ENCODE results near the gene SEC31B. TPM values are rescaled to one million over a fixed set of nuclear protein-coding genes. Genes with fewer than 3 reads are reported as not detected.

SEC31B gene
- total RNA-seq, 4 donors from 2014 or later, result 2.6 to 11.3 (median 5.8) TPM

- WGBS, 2 donors, result 70 to 71% methylated on average over 9 of the region's 9 CpGs
- peak in 1 of 2 donors; percentile 68 for DNase-seq (ENCODE audit: low spot score in 2 of 2)
- TF ChIP-seq CTCF (IDR thresholded peaks at IDR 0.05) (no peak), POLR2A (IDR thresholded peaks at IDR 0.05) (no peak)
- H3K4me3 ChIP-seq (ENCODE audit: low read depth, poor library complexity, severe bottlenecking), result no peak overlapping the region
- intact Hi-C loops (cut with DNase I; ENCODE audit: low total_unique reads), result no loop called here
These were observed 45.7 kb upstream of the SEC31B start for GRCh38 chr10:100565206-100565985.

- WGBS, 2 donors, result 14 to 15% methylated on average over 40 to 57 of the region's 62 CpGs
- H3K4me3 ChIP-seq (ENCODE audit: low read depth, poor library complexity, severe bottlenecking), result no peak overlapping the region
- DNase-seq (ENCODE audit: low spot score in 2 of 2), result peak; percentile 29 to 87
- intact Hi-C loops (cut with DNase I; ENCODE audit: low total_unique reads), result no loop called here
- TF ChIP-seq CTCF (IDR thresholded peaks at IDR 0.05) (peak in 1 of 3 donors; percentile 33), POLR2A (IDR thresholded peaks at IDR 0.05) (no peak)
These were observed 42.5 kb upstream of the SEC31B start for GRCh38 chr10:100562008-100562672.

- intact Hi-C loops (cut with DNase I; ENCODE audit: low total_unique reads), result no loop called here
- 54 to 58% methylated on average over 2 of the region's 2 CpGs for WGBS, 2 donors
These were observed 41.3 kb upstream of the SEC31B start for GRCh38 chr10:100561005-100561404.

GRCh38 chr10:100560248-100560647 lies 40.6 kb upstream of the SEC31B start:
- 94% methylated on average over 1 of the region's 1 CpG for WGBS, 2 donors

More at GRCh38 chr10:100561005-100561404, 41.3 kb upstream of the SEC31B start:
- no peak for TF ChIP-seq POLR2A (IDR thresholded peaks at IDR 0.05)
- no peak for TF ChIP-seq CTCF (IDR thresholded peaks at IDR 0.05)
- no peak for DNase-seq (ENCODE audit: low spot score in 2 of 2)
- no peak overlapping the region for H3K4me3 ChIP-seq (ENCODE audit: low read depth, poor library complexity, severe bottlenecking)

GRCh38 chr10:100554902-100555301 lies 35.2 kb upstream of the SEC31B start:
- TF ChIP-seq POLR2A (IDR thresholded peaks at IDR 0.05) (no peak), CTCF (IDR thresholded peaks at IDR 0.05) (no peak)
- DNase-seq (ENCODE audit: low spot score in 2 of 2), result no peak
- whole genome bisulfite sequencing, 2 donors, result 94 to 97% methylated on average over 2 of the region's 2 CpGs
- H3K4me3 ChIP-seq (ENCODE audit: low read depth, poor library complexity, severe bottlenecking), result no peak overlapping the region
- intact Hi-C loops (cut with DNase I; ENCODE audit: low total_unique reads), result no loop called here

More at GRCh38 chr10:100560248-100560647, 40.6 kb upstream of the SEC31B start:
- no peak for DNase-seq (ENCODE audit: low spot score in 2 of 2)
- intact Hi-C loops (cut with DNase I; ENCODE audit: low total_unique reads), result no loop called here
- TF ChIP-seq CTCF (IDR thresholded peaks at IDR 0.05) (no peak), POLR2A (IDR thresholded peaks at IDR 0.05) (no peak)
- no peak overlapping the region for H3K4me3 ChIP-seq (ENCODE audit: low read depth, poor library complexity, severe bottlenecking)

Data from lower leg skin (tissue), 4 donors.